Measurements from ENCODE around the gene PRRC2A.

DNA sequence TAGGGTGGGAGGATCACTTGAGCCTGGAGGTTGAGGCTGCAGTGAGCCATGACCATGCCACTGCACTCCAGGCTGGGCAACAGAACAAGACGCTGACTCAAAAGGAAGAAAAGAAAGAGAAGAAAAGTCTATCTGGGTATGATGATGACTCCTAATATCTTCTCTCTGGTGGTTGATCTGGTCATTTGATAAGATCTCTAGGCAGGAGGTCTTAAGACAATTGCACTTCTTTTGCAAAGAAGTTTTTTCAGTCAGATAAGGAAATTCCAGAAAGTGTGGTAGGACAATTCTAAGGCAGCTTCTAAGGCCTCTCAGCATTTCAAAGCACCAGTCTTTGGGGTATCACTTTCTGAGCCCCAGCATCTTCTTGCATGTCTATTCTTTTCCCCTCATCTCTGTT lies 13.2 kb upstream of the PRRC2A start:
- TF ChIP-seq HIC1 (tag by site-specific recombination; IDR thresholded peaks at IDR 0.05) = no peak
- no peak for TF ChIP-seq ZNF16 (tag by site-specific recombination; IDR thresholded peaks at IDR 0.05; ENCODE audit: low read depth)
- no peak for TF ChIP-seq ZNF548 (tag by site-specific recombination; IDR thresholded peaks at IDR 0.05)
- TF ChIP-seq ZNF549 (tag by site-specific recombination; IDR thresholded peaks at IDR 0.05) = no peak
- TF ChIP-seq, protein P1, sequence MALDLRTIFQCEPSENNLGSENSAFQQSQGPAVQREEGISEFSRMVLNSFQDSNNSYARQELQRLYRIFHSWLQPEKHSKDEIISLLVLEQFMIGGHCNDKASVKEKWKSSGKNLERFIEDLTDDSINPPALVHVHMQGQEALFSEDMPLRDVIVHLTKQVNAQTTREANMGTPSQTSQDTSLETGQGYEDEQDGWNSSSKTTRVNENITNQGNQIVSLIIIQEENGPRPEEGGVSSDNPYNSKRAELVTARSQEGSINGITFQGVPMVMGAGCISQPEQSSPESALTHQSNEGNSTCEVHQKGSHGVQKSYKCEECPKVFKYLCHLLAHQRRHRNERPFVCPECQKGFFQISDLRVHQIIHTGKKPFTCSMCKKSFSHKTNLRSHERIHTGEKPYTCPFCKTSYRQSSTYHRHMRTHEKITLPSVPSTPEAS (tag by site-specific recombination; IDR thresholded peaks at IDR 0.05) = no peak
